GM18951 (cell line): ENCODE data around the gene MICU2.

ENCODE experiments used
- POLR2A ChIP-seq: IDR thresholded peaks from 4 replicates; pipeline ENCODE4 v1.6.1; 2011; ENCODE audit warnings: mild to moderate bottlenecking; ENCODE audit not compliant: insufficient read length, insufficient read depth; ENCODE audit errors: extremely low read depth
- in situ Hi-C: fragments of 300-500 bp; cut with MboI; formaldehyde crosslinking; loops from one replicate; pipeline ENCODE4 v1.12.0; 2022; ENCODE audit warnings: low sequenced_read_pairs, mixed read lengths, inconsistent platforms; ENCODE audit not compliant: unreplicated experiment

The MICU2 gene

DNA sequence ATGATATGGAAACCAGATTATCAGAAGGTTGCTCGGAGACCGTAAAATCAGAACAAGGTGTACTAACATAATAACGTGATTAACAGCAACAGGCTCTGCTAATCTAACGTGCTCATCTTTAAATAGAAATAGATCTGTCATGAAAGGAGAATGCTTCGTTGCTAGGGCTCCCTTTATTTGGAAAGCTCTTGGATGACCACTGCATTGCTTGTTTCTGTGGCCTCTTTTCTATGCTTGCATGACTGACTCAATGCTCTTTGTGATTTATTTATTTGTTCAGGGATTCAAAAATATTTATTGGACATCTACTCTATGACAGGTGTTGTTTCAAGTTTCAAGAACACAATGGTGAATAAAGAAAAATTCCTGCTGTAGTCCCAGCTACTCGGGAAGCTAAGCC is 122.6 kb downstream of the MICU2 start:
- in situ Hi-C loops: loop anchor here (10.0 to 25.0 kb wide), 2 partner anchors 367 to 544 kb away; no protein-coding TSS in a partner anchor
- no peak for TF ChIP-seq POLR2A

DNA sequence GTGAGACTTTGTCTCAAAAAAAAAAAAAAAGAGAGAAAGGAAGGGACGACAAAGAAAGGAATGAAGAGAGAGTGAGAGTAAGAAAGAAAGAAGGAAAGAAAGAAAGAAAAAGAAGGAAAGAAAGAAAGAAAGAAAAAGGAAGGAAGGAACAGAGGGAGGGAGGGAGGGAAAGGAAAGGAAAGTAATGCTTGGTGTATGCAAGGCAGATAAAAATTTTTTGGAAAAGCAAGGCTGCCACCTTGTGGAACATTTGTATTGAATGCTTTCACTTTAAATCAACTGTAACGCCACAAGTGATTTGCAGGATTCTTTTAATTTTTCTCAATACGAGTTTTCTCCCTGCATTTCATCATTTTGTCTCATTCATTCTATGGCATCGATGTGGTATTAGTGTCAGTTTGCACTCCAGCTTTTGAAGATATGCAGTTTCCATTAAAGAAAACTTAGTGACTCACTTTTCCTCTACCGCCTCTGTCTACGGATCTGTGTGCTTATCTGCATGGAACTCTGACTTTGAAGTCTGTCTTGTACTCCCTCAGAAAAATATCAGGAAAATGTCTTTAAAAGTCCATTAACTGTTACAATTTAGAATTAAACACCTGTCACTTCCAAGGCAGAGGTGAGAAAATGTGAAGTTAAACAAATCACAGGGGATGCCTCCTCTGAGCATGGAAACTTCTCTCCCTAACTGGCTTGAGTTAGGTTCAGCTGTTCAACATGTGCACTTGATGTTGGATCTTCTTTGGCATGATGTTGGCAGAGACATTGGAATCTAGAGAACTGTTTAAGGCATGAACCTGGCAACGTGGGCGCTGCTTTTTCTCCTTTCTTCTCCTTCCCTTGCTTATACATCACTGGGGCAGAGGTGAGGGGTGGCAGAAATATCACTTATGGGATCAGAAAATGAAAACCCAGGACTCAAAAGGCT is 124.8 kb downstream of the MICU2 start:
- in situ Hi-C loops: loop anchor here (25.0 kb wide), 1 partner anchor 542 kb away; no protein-coding TSS in a partner anchor
- no peak for TF ChIP-seq POLR2A

DNA sequence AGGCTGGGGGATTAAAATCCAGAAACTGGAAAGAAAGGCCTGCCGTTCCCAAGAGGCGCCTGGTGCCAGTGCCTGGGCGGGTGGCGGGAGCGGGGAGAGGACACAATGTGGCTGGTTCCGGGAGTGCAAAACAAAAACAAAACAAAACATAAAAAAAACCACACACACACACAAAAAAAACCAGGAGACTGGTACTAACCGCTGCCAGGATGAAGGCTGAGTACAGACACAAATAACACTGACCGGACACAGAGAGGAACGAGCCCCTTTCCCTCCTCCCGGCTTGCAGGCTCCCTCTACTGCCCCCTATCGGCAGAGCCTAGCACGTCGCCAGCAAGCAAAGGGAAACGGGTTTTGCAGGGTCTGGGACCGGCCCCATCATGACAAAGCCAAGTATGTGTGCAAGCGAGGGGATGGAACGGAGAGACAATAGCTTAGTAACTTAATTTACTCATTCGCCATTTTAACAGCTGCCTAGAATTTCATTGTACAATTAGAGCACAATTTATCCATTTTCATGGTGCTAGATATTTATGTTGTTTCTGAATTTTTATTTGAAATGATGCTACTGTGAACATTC is 127.0 kb downstream of the MICU2 start:
- TF ChIP-seq POLR2A: no peak
- in situ Hi-C loops: loop anchor here (25.0 kb wide), 1 partner anchor 540 kb away; no protein-coding TSS in a partner anchor

DNA sequence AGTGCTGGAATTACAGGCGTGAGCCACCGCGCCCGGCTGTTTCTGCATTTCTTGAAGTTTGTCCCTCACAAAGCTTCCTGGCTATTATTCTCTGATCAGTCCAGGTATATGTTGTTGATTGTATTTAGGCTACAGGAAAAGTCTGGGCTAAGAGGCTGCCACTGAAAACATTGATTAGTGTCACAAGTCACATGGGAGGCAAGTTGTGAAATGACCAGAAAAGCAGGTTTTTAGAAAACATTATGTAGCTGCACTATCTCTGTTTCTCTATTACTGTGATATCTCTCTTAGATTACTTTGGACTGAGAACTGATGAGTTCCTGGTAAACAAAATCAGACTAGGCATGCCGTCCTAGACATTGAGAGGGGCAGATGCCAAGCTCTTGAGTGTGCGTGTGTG is 128.9 kb downstream of the MICU2 start:
- TF ChIP-seq POLR2A: no peak
- in situ Hi-C loops: loop anchor here (25.0 kb wide), 1 partner anchor 538 kb away; no protein-coding TSS in a partner anchor

DNA sequence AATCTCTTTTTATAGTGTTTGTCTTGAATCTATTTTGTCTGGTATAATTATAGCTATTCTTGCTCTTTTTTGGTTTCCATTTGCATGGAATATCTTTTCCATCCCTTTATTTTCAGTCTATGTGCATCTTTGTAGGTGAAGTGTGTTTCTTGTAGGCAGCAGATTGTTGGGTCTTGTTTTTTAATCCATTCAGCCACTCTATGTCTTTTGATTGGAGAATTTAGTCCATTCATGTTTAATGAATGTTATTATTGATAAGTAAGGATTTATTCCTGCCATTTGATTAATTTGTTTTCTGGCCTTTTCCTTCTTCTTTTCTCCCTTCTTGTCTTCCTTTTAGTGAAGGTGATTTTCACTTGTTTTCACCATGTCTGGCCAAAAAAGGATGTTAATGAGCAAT is 133.2 kb downstream of the MICU2 start:
- no peak for TF ChIP-seq POLR2A
- in situ Hi-C loops: loop anchor here (5.0 kb wide), 1 partner anchor 173 kb away; no protein-coding TSS in a partner anchor

DNA sequence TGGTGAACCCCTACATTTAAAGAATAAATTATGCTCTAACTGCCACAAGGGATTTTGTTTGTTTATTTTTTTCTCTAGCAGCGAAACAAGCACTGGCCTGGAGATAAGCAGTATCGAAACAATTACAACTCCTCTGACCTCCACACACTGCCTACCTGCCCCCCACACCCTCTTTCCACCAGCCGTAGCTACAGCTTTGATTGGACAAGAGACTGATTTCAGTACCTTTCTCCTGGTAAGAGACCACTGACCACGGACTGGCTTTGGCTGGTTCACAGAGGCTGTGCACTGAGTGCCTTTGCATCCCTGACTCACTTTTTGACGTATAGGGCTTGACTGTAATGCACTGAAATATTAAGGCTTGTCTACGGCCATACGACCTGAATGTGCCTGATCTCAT is 137.4 kb downstream of the MICU2 start:
- in situ Hi-C loops: no loop called here

DNA sequence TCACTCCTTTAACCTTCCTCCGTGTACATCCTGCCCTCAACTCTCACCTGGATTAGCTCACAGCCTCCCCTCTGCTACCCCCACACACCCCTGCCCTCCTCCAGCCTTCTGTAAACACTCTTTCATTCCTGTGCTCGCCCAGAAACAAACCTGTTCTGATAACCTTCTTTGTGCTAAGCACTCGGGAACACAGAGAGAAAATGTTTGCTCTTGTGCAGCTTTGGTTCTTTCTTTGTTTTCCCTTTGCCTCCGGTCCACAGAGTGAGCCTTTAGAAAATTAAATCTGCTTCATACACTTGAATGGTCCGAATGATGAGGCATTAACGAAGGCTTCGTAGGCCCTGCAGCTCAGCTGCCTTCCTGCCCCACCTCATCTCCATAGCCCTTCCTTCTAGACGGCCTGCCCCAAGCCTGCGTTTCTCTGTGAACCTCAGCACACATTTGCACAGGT is 138.2 kb downstream of the MICU2 start:
- TF ChIP-seq POLR2A: no peak
- in situ Hi-C loops: no loop called here

More for the DNA sequence above, 137.4 kb downstream of the MICU2 start:
- TF ChIP-seq POLR2A: no peak

DNA sequence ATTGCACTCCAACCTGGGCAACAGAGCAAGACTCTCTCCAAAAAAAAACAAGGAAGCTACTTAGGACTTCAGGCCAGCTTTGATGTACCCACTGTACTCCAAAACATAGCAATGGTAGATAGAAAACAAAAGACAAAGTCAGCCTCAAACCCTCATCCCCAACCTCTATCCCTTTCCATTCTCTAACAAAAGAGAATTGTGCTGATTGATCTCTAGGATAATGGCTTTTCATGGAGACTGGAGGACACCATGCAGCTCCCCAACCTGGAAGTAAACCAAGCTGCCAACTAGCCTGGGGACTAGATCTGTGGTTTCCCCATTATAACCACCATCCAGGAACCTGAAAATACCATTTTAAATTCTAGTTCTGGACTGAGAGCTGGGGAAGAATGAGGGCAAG is 140.5 kb downstream of the MICU2 start:
- in situ Hi-C loops: no loop called here
- TF ChIP-seq POLR2A: no peak

DNA sequence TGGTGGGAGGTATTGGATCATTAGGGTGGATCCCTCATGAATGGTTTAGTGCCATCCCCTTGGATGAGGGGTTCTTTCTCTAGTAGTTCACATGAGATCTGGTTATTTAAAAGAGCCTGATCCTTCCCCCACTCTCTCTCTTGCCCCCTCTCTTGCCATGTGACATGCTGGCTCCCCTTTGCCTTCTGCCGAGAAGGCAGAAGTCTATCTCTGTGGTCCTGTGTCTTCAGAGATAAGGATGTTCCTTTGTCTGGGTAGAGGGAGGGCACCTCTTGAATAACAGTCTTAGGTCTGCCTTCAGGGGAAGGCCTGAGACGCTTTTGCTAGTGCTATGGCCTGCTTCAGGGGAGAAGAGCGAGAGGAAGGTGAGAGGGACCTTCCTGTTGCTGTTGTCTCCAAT is 142.8 kb downstream of the MICU2 start:
- TF ChIP-seq POLR2A: no peak
- in situ Hi-C loops: no loop called here

DNA sequence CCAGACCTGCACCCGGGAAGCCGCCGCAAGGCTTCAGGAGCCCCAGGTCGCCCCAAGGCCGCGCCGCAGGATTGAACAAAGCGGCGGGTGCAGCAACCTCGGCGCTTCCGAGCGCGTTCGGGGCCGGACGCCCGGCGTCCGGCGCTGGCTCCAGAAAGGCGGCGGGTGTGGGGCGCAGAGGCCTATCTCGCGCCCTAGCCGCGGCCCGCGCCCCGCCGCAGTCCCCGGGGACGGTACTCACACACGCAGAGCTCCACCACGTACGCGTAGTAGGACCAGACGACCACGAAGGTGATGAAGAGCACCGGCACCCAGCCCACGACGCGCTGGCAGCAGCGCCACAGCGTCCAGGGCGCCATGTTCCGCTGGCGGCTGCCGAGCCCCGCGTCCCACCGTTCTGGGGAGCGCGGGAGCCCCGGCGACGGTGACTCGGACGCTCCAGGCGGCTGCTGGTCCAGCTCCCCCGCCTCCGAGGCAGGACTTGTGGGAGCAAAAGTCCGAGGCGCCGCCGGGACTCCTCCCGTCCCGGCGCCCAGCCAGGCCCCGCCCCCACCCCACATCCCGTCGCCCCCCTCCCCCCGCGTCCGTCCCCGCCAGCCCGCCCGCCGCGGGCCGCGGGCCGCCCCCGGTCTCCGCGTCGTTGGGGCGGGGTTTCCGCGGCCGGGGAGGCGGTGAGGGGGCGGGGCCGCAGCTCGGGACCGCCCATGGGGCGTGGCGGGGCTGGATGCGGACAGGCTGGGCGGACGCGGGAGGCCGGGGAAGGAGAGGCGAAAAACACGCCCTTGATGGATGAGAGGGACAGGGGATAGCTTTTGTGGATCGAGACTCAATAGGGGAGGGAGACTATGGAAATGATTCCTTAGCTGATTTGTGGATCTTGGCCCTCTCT is 144.9 kb downstream of the MICU2 start, which contains the start of gene ZDHHC20:
Gene ZDHHC20, minus strand, starts transcription at position 491 of the 889 bp plus-strand sequence. Its CDS starts 132 bp downstream, at position 359.
- peak; percentile 82 for TF ChIP-seq POLR2A
- in situ Hi-C loops: no loop called here

DNA sequence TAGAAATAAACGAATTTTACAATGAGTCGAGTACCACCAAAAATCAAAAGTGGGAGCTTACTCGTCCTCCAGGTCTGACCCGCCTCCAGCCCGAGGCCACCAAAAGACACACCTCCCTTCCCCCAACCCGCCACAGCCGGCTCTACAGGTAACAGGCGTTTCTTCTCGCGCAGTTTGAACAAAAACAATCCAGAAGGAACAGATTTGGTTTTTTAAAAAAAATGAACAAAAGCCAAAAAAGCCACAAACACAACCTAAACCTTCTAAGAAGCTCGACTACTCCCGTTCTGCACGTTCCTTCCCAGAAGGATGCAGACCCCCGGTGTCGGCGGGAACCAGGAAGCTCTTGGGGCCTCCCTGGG is 145.5 kb downstream of the MICU2 start:
- no peak for TF ChIP-seq POLR2A

DNA sequence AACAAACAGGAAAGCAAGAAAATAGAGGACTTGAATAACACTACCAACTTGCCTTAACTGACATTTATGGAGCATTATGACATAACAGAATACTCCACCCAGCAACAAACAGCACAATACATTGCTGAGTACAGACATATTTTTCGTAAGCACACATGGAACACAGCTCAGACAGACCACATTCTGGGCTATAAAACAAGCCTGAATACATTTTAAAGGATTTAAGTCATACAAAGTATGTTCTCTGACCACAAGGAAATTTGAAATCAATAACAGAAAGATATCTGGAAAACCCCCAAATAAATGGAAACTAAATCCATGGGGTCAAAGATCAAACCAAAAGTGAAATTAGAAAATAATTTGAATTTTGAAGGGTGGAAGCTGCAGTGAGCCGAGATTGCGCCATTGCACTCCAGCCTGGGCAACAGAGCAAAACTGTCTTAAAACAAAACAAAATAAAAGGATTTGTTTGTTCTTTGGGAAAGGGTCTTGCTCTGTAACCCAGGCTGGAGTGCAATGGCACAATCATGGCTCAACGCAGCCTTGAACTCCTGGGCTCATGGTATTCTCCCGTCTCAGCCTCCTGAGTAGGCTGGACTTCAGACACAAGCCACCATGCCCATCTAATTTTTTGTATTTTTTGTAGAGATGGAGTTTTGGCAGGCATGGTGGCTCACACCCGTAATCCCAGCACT is 150.4 kb downstream of the MICU2 start:
- no peak for TF ChIP-seq POLR2A
- in situ Hi-C loops: no loop called here

More for the DNA sequence above, 145.5 kb downstream of the MICU2 start:
- in situ Hi-C loops: no loop called here
